ENCODE results near the gene ATXN3. TPM values are rescaled to one million over a fixed set of nuclear protein-coding genes. Genes with fewer than 3 reads are reported as not detected.

The ATXN3 gene
- 18.3 to 40.6 TPM (median 23.0 TPM) in 5 replicates for total RNA-seq (2022; extraction: Qiagen RNA extraction)

GRCh38 chr14:92106143-92106926 is at the start of gene ATXN3:
TSS of gene ATXN3 (minus strand) at chr14:92106582. CDS start at chr14:92106552, 30 bp downstream.

GRCh38 chr14:92121670-92122350 is 15.4 kb upstream of the ATXN3 start, which contains the start of the genes CPSF2 and NDUFB1:
TSS of gene CPSF2 (plus strand) at chr14:92121969. CDS start at chr14:92130985, 9,016 bp downstream.
TSS of gene NDUFB1 (minus strand) at chr14:92121706. CDS start at chr14:92117637, 4,069 bp downstream.

GRCh38 chr14:92039719-92040430 is 66.5 kb downstream of the ATXN3 start, which contains the start of gene TRIP11:
TSS of gene TRIP11 (minus strand) at chr14:92040059. CDS start at chr14:92039685, 374 bp downstream.

Other genes starting within 250 kb of the ATXN3 start
- gene TC2N, start 239.0 kb downstream of the ATXN3 start, total RNA-seq (2022; extraction: Qiagen RNA extraction) = 0.80 to 0.86 TPM (median 0.81 TPM) in 5 replicates
- gene FBLN5, start 158.9 kb downstream of the ATXN3 start, total RNA-seq (2022; extraction: Qiagen RNA extraction) = 4.7 to 6.2 TPM (median 5.7 TPM) in 5 replicates
- 5.5 to 11.5 TPM (median 10.1 TPM) in 5 replicates for gene TRIP11, start 66.5 kb downstream of the ATXN3 start, total RNA-seq (2022; extraction: Qiagen RNA extraction)
- gene NDUFB1, start 15.1 kb upstream of the ATXN3 start, total RNA-seq (2022; extraction: Qiagen RNA extraction) = 318 to 408 TPM (median 342 TPM) in 5 replicates
- gene CPSF2, start 15.4 kb upstream of the ATXN3 start, total RNA-seq (2022; extraction: Qiagen RNA extraction) = 28.4 to 43.6 TPM (median 38.7 TPM) in 5 replicates
- 0.07 to 0.38 TPM (median 0.11 TPM) in 5 replicates for gene SLC24A4, start 216.6 kb upstream of the ATXN3 start, total RNA-seq (2022; extraction: Qiagen RNA extraction)

Data from A549 treated with Mapracorat at 1 μM for 4 hours (cell line).